Measurements from ENCODE around the gene PID1. TPM values are rescaled to one million over a fixed set of nuclear protein-coding genes. Genes with fewer than 3 reads are reported as not detected.

The PID1 gene
- total and polyA plus RNA-seq, 4 donors, result 13.3 to 52.0 (median 45.7) TPM

DNA sequence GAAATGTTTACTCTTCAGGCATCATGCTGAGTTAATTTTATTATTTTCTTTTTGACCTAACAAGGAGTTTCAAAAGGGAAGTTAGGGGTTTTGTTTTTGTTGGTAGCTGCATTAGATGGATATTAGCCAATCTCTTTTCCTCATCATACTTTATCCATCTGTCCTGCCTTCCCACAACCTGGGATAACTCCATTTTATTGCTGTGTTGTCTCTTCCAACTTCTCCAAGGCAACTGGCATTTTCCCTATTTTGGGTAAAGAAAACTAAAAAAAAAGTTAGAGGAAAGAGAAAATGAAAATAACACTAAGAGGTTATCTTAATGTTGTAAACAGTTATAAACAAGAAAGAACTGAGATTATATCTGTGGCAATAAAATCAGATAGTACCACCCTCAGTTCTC, 147.0 kb downstream of the PID1 start:
- H3K4me3 ChIP-seq (ENCODE audit: low read depth in 1 of 3, low read length in 3 of 3), result no peak overlapping the region
- peaks cover 0 to 7% (median 1%) of the 10 kb centered on the region in 4 donors for H3K36me3 ChIP-seq (ENCODE audit: control insufficient read depth in 4 of 4, insufficient read depth in 3 of 4, low read depth in 1 of 4, low read length in 3 of 4)
- H3K27ac ChIP-seq (ENCODE audit: low read depth in 1 of 2, low read length in 2 of 2), result no peak overlapping the region
- H3K4me1 ChIP-seq (ENCODE audit: control insufficient read depth in 4 of 4, insufficient read depth in 4 of 4, low read length in 3 of 4), result no peaks in the 10 kb centered on the region
- H3K9me3 ChIP-seq (ENCODE audit: control insufficient read depth in 4 of 4, low read length in 3 of 4), result no peaks in the 10 kb centered on the region
- TF ChIP-seq JUND (IDR thresholded peaks at IDR 0.05) (no peak), NR2F2 (IDR thresholded peaks at IDR 0.05) (no peak), REST (IDR thresholded peaks at IDR 0.05) (no peak), GABPA (IDR thresholded peaks at IDR 0.05 in 1 of 2, conservative IDR thresholded peaks at IDR 0.05 in 1 of 2) (no peak)
- DNase-seq (ENCODE audit: low spot score), result no peak
- H3K9ac ChIP-seq (ENCODE audit: low read depth in 1 of 2, low read length in 2 of 2), result no peak overlapping the region
- H3K27me3 ChIP-seq (ENCODE audit: control insufficient read depth in 4 of 4, insufficient read depth in 4 of 4, low read length in 3 of 4), result no peaks in the 10 kb centered on the region

DNA sequence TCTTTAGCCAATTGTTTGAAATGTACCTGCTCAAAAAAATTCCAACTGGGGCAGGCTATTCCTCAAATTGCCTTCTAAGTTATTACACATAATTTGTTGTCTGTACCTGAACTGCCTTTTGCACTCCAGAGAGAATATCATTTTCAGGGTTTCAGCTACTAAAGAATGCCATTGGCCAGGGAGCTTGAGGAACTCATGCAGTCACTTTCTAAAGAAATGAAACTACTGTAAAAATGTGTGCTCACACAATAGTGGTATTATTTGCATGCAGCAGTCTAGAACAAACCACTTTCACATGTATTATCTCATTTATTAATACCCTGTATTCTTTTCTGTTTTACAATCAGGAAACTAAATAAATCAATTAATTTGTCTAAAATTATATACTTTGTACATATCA, 152.2 kb downstream of the PID1 start:
- Histone ChIP-seq H3K9ac (ENCODE audit: low read depth in 1 of 2, low read length in 2 of 2) (no peak overlapping the region), H3K27me3 (ENCODE audit: control insufficient read depth in 4 of 4, insufficient read depth in 4 of 4, low read length in 3 of 4) (no peaks in the 10 kb centered on the region), H3K4me3 (ENCODE audit: low read depth in 1 of 3, low read length in 3 of 3) (no peak overlapping the region), H3K4me1 (ENCODE audit: control insufficient read depth in 4 of 4, insufficient read depth in 4 of 4, low read length in 3 of 4) (no peaks in the 10 kb centered on the region), H3K36me3 (ENCODE audit: control insufficient read depth in 4 of 4, insufficient read depth in 3 of 4, low read depth in 1 of 4, low read length in 3 of 4) (peaks cover 0 to 4% (median 1%) of the 10 kb centered on the region in 4 donors), H3K27ac (ENCODE audit: low read depth in 1 of 2, low read length in 2 of 2) (no peak overlapping the region), H3K9me3 (ENCODE audit: control insufficient read depth in 4 of 4, low read length in 3 of 4) (no peaks in the 10 kb centered on the region)
- no peak for DNase-seq (ENCODE audit: low spot score)
- TF ChIP-seq HNF4G (IDR thresholded peaks at IDR 0.05) (no peak), JUND (IDR thresholded peaks at IDR 0.05) (no peak), NR2F2 (IDR thresholded peaks at IDR 0.05) (no peak), FOXA2 (IDR thresholded peaks at IDR 0.05) (no peak), ZBTB33 (IDR thresholded peaks at IDR 0.05) (no peak), FOXA1 (IDR thresholded peaks at IDR 0.05) (no peak)
- TF ChIP-seq, protein P1, sequence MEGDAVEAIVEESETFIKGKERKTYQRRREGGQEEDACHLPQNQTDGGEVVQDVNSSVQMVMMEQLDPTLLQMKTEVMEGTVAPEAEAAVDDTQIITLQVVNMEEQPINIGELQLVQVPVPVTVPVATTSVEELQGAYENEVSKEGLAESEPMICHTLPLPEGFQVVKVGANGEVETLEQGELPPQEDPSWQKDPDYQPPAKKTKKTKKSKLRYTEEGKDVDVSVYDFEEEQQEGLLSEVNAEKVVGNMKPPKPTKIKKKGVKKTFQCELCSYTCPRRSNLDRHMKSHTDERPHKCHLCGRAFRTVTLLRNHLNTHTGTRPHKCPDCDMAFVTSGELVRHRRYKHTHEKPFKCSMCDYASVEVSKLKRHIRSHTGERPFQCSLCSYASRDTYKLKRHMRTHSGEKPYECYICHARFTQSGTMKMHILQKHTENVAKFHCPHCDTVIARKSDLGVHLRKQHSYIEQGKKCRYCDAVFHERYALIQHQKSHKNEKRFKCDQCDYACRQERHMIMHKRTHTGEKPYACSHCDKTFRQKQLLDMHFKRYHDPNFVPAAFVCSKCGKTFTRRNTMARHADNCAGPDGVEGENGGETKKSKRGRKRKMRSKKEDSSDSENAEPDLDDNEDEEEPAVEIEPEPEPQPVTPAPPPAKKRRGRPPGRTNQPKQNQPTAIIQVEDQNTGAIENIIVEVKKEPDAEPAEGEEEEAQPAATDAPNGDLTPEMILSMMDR (IDR thresholded peaks at IDR 0.05; ENCODE audit: low read depth, low read length, missing input control), result no peak

DNA sequence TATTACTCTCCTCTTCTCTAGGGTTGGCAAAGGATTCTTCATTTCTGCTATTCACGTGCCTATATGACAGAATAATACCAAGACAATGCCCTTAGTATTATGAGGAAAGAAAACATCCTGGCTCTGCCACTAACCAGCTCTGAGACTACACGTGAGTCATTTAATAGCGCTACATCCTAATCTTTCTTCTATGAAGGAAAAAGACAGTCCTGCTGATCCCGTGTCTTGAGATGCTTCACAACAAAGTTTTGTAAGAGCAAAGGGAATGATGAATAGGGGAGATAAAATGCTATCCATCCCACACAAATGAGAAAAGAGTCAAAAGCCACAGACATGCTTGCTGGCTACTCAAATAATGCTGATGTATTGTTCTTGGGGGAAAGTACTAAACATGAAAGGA, 152.8 kb downstream of the PID1 start:
- no peak for DNase-seq (ENCODE audit: low spot score)
- no peaks in the 10 kb centered on the region for H3K4me1 ChIP-seq (ENCODE audit: control insufficient read depth in 4 of 4, insufficient read depth in 4 of 4, low read length in 3 of 4)
- TF ChIP-seq REST (IDR thresholded peaks at IDR 0.05) (no peak), EGR1 (IDR thresholded peaks at IDR 0.05; ENCODE audit: low read depth in 2 of 2) (no peak), YY1 (IDR thresholded peaks at IDR 0.05) (no peak), FOXA1 (IDR thresholded peaks at IDR 0.05) (no peak), NR2F2 (IDR thresholded peaks at IDR 0.05) (no peak), FOXA2 (IDR thresholded peaks at IDR 0.05) (no peak), HNF4G (IDR thresholded peaks at IDR 0.05) (no peak), SP1 (IDR thresholded peaks at IDR 0.05) (no peak), RXRA (IDR thresholded peaks at IDR 0.05) (no peak), ATF3 (IDR thresholded peaks at IDR 0.05) (no peak)
- TF ChIP-seq, protein P1 (IDR thresholded peaks at IDR 0.05; ENCODE audit: low read depth, low read length, missing input control), result no peak

More for the DNA sequence above, 152.8 kb downstream of the PID1 start:
- Histone ChIP-seq H3K9ac (ENCODE audit: low read depth in 1 of 2, low read length in 2 of 2) (no peak overlapping the region), H3K4me3 (ENCODE audit: low read depth in 1 of 3, low read length in 3 of 3) (no peak overlapping the region), H3K9me3 (ENCODE audit: control insufficient read depth in 4 of 4, low read length in 3 of 4) (no peaks in the 10 kb centered on the region), H3K27me3 (ENCODE audit: control insufficient read depth in 4 of 4, insufficient read depth in 4 of 4, low read length in 3 of 4) (no peaks in the 10 kb centered on the region), H3K27ac (ENCODE audit: low read depth in 1 of 2, low read length in 2 of 2) (no peak overlapping the region), H3K36me3 (ENCODE audit: control insufficient read depth in 4 of 4, insufficient read depth in 3 of 4, low read depth in 1 of 4, low read length in 3 of 4) (peaks cover 0 to 2% (median 0%) of the 10 kb centered on the region in 4 donors)
- 90% methylated on average over 4 of the region's 4 CpGs for WGBS
